Skeletal muscle satellite cell (primary cell): Measurements from ENCODE around the gene ABCD1.
"Not testable (repeated sequence)": the region's sequence is repeated elsewhere in the genome, so short reads cannot be mapped to it uniquely, and the experiment has no call there.

ENCODE experiments used
- H3K27me3 ChIP-seq: 2 replicates; pipeline ENCODE4 v1.7.0; 2013; ENCODE audit warnings: low read length; ENCODE audit not compliant: control insufficient read depth, insufficient read depth
- H3K36me3 ChIP-seq: 2 replicates; pipeline ENCODE4 v1.7.0; 2013; ENCODE audit warnings: mild to moderate bottlenecking, control low read depth, low read length; ENCODE audit not compliant: insufficient read depth
- H3K4me1 ChIP-seq: 2 replicates; pipeline ENCODE4 v1.7.0; 2013; ENCODE audit warnings: low read length; ENCODE audit not compliant: control insufficient read depth, insufficient read depth
- H3K4me2 ChIP-seq: 2 replicates; pipeline ENCODE4 v1.7.0; 2013; ENCODE audit warnings: mild to moderate bottlenecking, low read length
- H3K4me3 ChIP-seq: 2 replicates; pipeline ENCODE4 v1.7.0; 2013; ENCODE audit warnings: low read length
- H3K9ac ChIP-seq: 2 replicates; pipeline ENCODE4 v1.7.0; 2013; ENCODE audit warnings: mild to moderate bottlenecking, low read depth, low read length, moderate library complexity
- H3K9me3 ChIP-seq: replicated peaks from 2 replicates; pipeline ENCODE4 v1.7.0; 2013; ENCODE audit warnings: mild to moderate bottlenecking, control low read depth, low read length

Gene ABCD1

DNA sequence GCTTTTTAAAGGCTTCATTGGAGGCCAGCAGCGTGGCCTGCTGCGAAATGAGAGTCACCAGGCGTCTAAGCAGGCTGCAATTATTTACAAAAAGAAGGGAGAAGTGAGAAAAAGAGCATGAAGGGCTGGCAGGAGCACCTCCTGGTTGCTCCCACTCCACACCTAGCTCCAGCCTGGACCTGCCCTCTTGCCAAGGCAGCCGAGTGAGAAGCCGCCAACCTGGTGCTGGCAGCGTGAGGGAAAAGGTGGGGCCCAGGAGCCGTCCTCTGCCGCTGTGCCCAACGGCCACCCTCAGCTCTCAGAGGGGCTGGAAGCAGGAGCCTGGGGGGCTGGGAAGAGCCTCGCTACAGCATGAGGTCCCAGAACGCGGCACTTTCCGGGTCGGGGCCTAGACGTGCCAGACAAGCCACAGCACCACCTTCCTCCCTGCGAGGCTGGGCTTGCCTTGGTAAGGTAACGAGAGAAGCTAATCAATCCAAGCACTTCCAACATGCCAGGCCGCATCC is 20.6 kb upstream of the ABCD1 start:
- Histone ChIP-seq H3K4me2 (no peak overlapping the region), H3K9me3 (no peaks in the 10 kb centered on the region), H3K4me1 (peaks cover 11% of the 10 kb centered on the region), H3K36me3 (peaks cover 17% of the 10 kb centered on the region), H3K4me3 (no peak overlapping the region), H3K9ac (no peak overlapping the region), H3K27me3 (no peaks in the 10 kb centered on the region)

DNA sequence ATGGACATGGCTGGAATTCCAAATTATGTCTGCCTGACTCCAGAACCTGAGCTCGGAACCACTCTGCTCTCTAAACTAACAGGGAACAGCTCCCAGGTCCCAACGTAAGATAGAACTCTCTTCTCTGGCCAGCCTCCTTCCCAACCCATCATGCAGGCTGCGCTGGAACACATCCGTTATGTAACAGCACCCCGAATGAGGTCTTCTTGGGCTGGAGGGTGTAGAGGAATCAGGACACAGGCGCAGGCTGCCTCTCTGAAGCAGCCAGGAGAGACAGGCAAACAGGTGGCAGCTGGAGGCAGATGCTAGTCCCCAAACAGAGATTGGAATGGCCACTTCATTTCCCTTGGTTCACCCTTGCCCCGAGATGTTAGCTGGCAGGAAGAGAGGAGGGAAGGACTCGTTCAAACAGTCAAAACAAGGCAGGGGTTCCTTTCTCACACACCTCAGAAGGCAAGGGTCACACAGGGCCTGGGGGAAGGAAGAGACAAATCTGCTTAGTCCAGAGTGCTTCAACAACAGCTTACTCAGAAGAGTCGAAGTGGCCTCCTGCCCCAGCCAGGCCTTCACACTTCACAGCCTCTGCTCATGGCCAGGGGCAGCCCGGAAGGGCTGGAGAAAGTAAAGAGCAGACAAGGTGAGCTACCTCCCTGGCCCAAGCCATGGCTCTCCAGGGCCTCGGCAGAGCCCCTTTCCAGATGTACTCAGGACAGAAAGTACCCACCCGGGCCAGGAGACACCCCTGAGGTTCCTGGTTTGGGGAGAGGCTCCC is 19.8 kb upstream of the ABCD1 start:
- Histone ChIP-seq H3K4me1 (peaks cover 11% of the 10 kb centered on the region), H3K36me3 (peaks cover 17% of the 10 kb centered on the region)
- not testable (repeated sequence) for H3K9me3 ChIP-seq, H3K9ac ChIP-seq, H3K27me3 ChIP-seq, H3K4me3 ChIP-seq, H3K4me2 ChIP-seq

DNA sequence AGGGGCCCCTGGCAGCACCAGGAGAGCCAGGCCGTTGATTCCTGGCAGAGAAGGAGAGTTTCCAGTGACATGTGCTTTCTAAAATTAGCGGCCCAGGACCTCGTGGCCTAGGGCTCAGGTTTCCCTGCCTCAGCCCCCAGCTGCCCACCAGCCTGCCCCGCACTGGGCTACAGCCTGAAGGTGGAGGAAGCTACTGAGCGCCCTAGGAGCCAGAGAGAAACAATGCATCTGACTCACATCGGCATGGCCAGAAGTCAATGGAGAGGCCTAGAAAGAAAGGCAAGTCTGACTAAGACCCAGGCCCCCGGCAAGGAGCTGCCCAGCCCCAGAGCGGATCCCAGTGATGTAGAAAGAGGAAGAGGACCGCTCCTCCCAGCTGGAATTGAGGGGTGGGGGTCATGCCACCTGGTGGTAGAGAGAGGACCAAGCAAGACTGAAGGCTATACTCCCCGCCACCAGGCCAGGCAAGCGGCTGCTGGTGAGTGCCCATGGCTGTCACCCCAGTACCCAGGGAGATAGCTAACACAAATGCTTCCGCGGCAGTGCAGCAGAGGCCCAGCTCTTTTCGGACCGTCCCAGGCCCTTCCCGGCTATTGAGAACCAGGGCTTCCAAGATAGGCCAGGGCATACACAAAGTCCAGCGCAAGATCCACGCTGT is 19.1 kb upstream of the ABCD1 start:
- H3K4me2 ChIP-seq, H3K27me3 ChIP-seq, H3K4me3 ChIP-seq, H3K9me3 ChIP-seq, H3K4me1 ChIP-seq, H3K9ac ChIP-seq: not testable (repeated sequence)
- H3K36me3 ChIP-seq, result peaks cover 17% of the 10 kb centered on the region

DNA sequence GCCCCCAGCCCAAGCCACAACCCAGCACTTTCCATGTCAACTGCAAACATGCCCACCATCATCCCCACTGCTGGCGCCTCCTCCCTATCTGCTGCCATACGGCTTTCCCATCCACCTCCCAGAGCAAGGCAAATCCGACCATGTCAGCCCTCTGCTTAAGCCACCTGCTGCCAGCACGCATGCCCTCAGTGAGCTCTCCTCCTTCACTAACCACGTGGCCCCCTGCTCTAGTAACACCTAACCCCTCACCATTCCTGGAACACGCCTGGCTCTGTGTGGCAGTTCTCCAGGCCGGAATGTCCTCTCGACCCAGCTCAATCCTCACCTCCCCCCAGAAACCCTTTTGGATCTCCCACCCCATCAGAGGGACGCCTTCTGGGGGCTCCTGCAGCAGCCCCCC is 17.9 kb upstream of the ABCD1 start:
- H3K4me3 ChIP-seq, result no peak overlapping the region
- peaks cover 17% of the 10 kb centered on the region for H3K36me3 ChIP-seq
- H3K9ac ChIP-seq, result no peak overlapping the region
- peaks cover 3% of the 10 kb centered on the region for H3K4me1 ChIP-seq
- H3K4me2 ChIP-seq, result no peak overlapping the region
- no peaks in the 10 kb centered on the region for H3K9me3 ChIP-seq
- no peaks in the 10 kb centered on the region for H3K27me3 ChIP-seq

DNA sequence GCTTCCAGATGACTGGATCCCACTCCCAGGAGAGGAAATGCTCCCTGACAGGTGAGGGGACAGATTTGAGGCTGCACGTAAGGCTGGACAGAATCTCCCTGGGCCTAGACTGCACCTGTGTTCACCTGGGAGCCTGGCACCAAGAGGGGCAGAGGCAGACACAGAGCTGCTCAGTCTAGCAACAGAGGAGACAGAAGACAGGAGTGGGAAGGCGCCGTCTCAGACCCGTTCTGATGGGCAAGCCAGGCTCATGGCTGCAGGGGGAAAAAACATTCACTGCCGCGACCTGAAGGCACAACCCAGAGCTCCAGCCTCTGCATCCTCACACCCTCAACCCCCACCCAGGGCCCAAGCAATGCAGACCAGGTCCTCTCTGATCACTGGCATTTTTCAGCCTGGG is 17.2 kb upstream of the ABCD1 start:
- Histone ChIP-seq H3K27me3 (no peaks in the 10 kb centered on the region), H3K36me3 (peaks cover 17% of the 10 kb centered on the region), H3K4me3 (no peak overlapping the region), H3K4me1 (peaks cover 3% of the 10 kb centered on the region), H3K4me2 (no peak overlapping the region), H3K9ac (no peak overlapping the region), H3K9me3 (no peaks in the 10 kb centered on the region)

DNA sequence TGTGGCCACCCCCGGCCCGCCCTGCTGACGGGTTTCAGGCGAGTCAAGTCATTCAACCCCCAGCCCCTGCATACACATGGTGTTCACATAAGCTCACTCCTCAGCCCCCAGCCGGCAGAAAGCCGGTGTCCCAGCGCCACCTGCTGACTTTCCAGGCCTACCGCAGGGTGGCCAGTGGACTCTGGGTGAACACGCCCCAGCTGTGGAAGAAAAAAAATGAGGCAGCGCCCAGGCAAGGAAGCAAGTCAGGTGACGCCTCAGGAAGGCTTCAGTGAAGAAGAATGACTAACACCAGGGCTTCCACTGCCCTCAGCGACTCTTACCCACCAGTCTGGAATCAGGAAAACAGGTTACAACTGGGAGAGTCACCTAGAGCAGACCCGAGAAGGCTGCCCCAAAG is 16.2 kb upstream of the ABCD1 start:
- Histone ChIP-seq H3K4me2 (no peak overlapping the region), H3K4me1 (peaks cover 2% of the 10 kb centered on the region), H3K4me3 (no peak overlapping the region), H3K9ac (no peak overlapping the region), H3K9me3 (no peaks in the 10 kb centered on the region), H3K36me3 (peaks cover 14% of the 10 kb centered on the region), H3K27me3 (no peaks in the 10 kb centered on the region)

DNA sequence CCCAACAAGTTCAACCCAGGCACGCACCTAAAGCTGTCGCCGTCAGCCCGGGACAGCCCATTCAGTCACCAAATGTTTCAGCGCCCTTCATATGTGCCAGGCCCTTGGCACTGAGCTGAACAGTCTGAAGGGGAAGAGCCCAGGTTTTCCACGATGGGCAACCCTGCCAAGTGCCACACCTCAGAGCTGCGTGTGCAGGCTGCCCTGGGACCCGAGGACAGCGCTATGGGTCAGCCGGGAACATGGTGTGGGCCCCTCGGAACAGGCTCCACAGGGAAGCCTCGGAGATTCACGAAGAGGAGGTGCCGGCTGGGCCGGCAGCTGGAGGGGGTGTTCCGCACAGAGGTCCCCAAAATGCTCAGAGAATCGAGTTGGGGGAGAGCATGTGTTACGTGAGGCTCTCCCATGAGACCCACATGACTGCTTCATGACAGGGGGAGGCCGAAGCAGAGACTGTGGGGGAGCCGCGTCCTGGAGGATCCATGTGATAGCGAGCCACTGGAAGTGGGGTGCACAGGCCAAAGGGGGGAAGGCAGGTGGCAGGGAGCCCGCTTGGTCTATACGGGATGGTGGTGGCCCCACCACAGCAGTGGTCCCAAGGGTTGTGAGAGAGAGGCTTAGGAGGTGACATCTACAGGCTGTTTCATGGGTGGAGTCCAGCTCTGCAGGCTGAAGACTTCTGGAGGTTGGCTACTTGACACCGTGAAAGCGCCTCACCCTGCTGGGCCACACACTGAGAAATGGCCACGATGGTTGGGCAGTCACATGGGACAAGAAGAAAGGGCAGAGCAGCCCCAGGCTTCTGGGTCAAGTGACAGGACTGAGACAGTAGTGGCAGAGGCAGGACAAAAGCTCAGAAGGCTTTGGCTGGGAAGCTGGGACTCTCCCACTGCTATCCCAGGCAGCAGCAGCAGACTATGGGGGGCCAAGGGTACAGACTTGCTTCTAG is 14.7 kb upstream of the ABCD1 start:
- Histone ChIP-seq H3K27me3 (no peaks in the 10 kb centered on the region), H3K4me3 (no peak overlapping the region), H3K9me3 (no peaks in the 10 kb centered on the region), H3K4me1 (no peaks in the 10 kb centered on the region), H3K4me2 (no peak overlapping the region), H3K36me3 (peaks cover 15% of the 10 kb centered on the region), H3K9ac (no peak overlapping the region)

DNA sequence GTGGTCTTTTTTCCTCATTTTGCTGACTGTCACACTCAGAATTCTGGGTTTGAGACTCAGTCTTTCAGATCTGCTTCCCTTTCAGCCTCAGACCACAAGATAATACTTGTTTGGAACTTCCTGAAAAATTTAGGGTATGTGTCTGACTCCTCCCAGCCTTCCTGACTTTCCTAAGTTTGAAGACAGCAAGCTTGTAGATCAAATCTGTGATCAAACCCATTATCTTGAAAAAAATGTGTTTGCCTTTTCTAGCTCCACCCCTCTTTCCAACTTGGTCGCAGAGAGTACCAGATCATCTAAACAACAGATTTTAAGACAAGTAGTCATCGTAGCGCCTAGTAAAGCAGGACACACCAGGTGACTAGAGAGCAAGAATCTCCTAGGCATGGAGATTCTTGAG is 10.4 kb upstream of the ABCD1 start:
- Histone ChIP-seq H3K9me3 (no peaks in the 10 kb centered on the region), H3K36me3 (peaks cover 30% of the 10 kb centered on the region), H3K4me2 (no peak overlapping the region), H3K9ac (no peak overlapping the region), H3K27me3 (no peaks in the 10 kb centered on the region), H3K4me3 (no peak overlapping the region), H3K4me1 (no peaks in the 10 kb centered on the region)

DNA sequence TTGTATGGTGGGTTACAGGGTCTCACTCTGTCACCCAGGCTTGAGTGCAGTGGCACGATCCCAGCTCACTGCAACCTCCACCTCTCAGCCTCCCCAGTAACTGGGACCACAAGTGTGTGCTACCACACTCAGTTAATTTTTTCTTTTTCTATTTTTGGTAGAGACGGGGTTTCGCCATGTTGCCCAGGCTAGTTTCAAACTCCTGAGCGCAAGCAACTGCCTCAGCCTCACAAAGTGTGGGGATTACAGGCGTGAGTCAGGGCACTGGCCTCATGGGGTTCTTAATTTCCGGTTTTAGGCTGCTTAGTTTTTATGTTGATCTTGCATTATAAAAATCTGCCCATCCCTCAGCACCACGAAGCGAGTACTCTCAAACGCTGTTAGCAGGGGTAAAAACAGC is 7.2 kb upstream of the ABCD1 start:
- Histone ChIP-seq H3K9me3 (no peaks in the 10 kb centered on the region), H3K27me3 (no peaks in the 10 kb centered on the region), H3K4me3 (no peak overlapping the region), H3K9ac (no peak overlapping the region), H3K4me1 (peaks cover 3% of the 10 kb centered on the region), H3K36me3 (peaks cover 45% of the 10 kb centered on the region), H3K4me2 (no peak overlapping the region)

DNA sequence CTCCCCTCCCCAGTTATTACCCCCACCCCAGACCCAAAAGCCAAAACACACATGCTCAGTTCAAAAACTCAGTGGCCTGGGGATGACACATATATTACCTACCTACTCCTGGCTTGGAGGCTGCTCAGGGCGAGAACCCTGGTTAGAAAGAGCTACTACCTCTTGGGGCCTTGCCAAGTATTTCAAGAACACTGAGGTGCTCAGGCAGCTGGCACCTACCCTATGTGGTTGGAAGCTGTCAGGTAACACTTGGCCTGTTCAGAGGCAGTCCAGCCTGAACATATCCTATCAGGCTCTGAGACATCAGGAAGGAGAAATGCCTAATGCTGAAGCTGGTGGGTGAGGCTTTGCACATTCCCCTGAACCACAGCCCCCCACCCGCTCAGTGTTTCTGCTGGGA is 5.4 kb upstream of the ABCD1 start:
- Histone ChIP-seq H3K27me3 (no peaks in the 10 kb centered on the region), H3K4me1 (peaks cover 8% of the 10 kb centered on the region), H3K9ac (no peak overlapping the region), H3K4me3 (no peak overlapping the region), H3K4me2 (no peak overlapping the region), H3K9me3 (no peaks in the 10 kb centered on the region), H3K36me3 (peaks cover 43% of the 10 kb centered on the region)

DNA sequence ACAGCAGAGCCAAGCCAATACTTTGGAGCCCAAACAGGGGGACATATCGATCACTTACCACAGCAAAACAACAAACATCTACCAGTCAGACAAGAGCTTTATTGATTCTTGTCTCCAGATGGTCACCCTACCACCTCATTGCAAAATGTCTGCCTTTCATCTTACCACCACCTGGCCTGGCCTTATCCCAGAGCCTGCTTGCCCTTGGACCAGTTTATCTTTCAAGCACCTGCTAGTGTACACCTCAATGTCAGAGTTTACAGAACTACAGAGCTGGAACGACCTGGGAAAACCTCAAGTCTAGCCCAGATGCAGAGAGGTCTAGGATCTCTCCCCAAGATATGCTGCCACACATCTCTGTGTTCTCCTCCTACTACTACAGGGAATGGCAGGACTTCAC is 5.0 kb upstream of the ABCD1 start:
- peaks cover 8% of the 10 kb centered on the region for H3K4me1 ChIP-seq
- no peaks in the 10 kb centered on the region for H3K9me3 ChIP-seq
- no peak overlapping the region for H3K4me2 ChIP-seq
- H3K27me3 ChIP-seq, result no peaks in the 10 kb centered on the region
- no peak overlapping the region for H3K4me3 ChIP-seq
- no peak overlapping the region for H3K9ac ChIP-seq
- H3K36me3 ChIP-seq, result peaks cover 39% of the 10 kb centered on the region
